Peyer's patch (tissue), 4 donors: ENCODE results near the gene CDKN2D. TPM values are rescaled to one million over a fixed set of nuclear protein-coding genes. Genes with fewer than 3 reads are reported as not detected.
"Not testable (repeated sequence)": the region's sequence is repeated elsewhere in the genome, so short reads cannot be mapped to it uniquely, and the experiment has no call there.

Experiments
- DNase-seq, 3 donors: peaks; one replicate each; pipeline ENCODE4 v3.0.0-alpha.2; 2017 to 2019
- H3K27ac ChIP-seq, 4 donors: fragments of 200-600 bp; sonication (generic); one replicate each; pipeline ENCODE4 v1.5.1; 2016 to 2019
- H3K27me3 ChIP-seq, 2 donors: fragments of 200-600 bp; sonication (generic); one replicate each; pipeline ENCODE4 v1.5.1; 2019
- H3K36me3 ChIP-seq, 3 donors: fragments of 200-600 bp; sonication (generic); one replicate each; pipeline ENCODE4 v1.5.1; 2016 to 2019
- H3K4me1 ChIP-seq, 4 donors: fragments of 200-600 bp; sonication (generic); one replicate each; pipeline ENCODE4 v1.5.1; 2016 to 2019
- H3K4me3 ChIP-seq, 4 donors: fragments of 200-600 bp; sonication (generic); 1 replicate in 3 of 4; 2 replicates in 1 of 4; pipeline ENCODE4 v1.5.1; 2016 to 2019; ENCODE audit warnings: mild to moderate bottlenecking in 1 of 4
- H3K9me3 ChIP-seq, 4 donors: fragments of 200-600 bp; sonication (generic); one replicate each; pipeline ENCODE4 v1.5.1; 2016 to 2019; ENCODE audit warnings: mild to moderate bottlenecking in 1 of 4
- CTCF ChIP-seq, 6 experiments: fragments of 450-650 bp in 4 of 6; fragments of 200-600 bp in 2 of 6; sonication (generic) in 1 of 6; IDR thresholded peaks; one replicate each; pipeline ENCODE4 v1.5.1; 2017 to 2019; ENCODE audit warnings: antibody characterized with exemption in 6 of 6, mild to moderate bottlenecking in 3 of 6, moderate library complexity in 1 of 6
- POLR2A ChIP-seq, 2 donors: fragments of 450-650 bp; IDR thresholded peaks; one replicate each; pipeline ENCODE4 v1.5.1; 2017; ENCODE audit warnings: antibody characterized with exemption in 2 of 2, mild to moderate bottlenecking in 2 of 2, moderate library complexity in 2 of 2
- total RNA-seq, 4 donors: library from RNA; depleted of rRNA; stranded (reverse); fragments of >200 nt; gene quantifications; one replicate each; pipeline ENCODE4 v1.1.0, GENCODE V29; 2016

The CDKN2D gene
- total RNA-seq, 4 donors from 2014 or later, result 3.3 to 7.7 (median 6.4) TPM

- no peak overlapping the region for H3K4me3 ChIP-seq
- TF ChIP-seq POLR2A (IDR thresholded peaks at IDR 0.05), result no peak
- TF ChIP-seq CTCF (IDR thresholded peaks at IDR 0.05), result no peak
- H3K4me1 ChIP-seq, result no peaks in the 10 kb centered on the region
- no peaks in the 10 kb centered on the region for H3K27me3 ChIP-seq
- H3K36me3 ChIP-seq, result no peaks in the 10 kb centered on the region
- no peak for DNase-seq
- H3K9me3 ChIP-seq, result no peaks in the 10 kb centered on the region
- no peak overlapping the region for H3K27ac ChIP-seq
Observed at GRCh38 chr19:10532457-10532856, 36.3 kb downstream of the CDKN2D start.

- H3K27ac ChIP-seq, H3K9me3 ChIP-seq, H3K4me1 ChIP-seq, H3K36me3 ChIP-seq, H3K4me3 ChIP-seq, H3K27me3 ChIP-seq, DNase-seq: not testable (repeated sequence)
Observed at GRCh38 chr19:10526887-10527286, 41.9 kb downstream of the CDKN2D start.

GRCh38 chr19:10525636-10526035 lies 43.1 kb downstream of the CDKN2D start:
- TF ChIP-seq POLR2A (IDR thresholded peaks at IDR 0.05) (no peak), CTCF (IDR thresholded peaks at IDR 0.05) (no peak)
- Histone ChIP-seq H3K4me1 (no peaks in the 10 kb centered on the region), H3K27me3 (no peaks in the 10 kb centered on the region), H3K27ac (no peak overlapping the region), H3K36me3 (no peaks in the 10 kb centered on the region), H3K4me3 (no peak overlapping the region), H3K9me3 (no peaks in the 10 kb centered on the region)
- DNase-seq, result no peak

GRCh38 chr19:10523135-10523636 lies 45.6 kb downstream of the CDKN2D start:
- no peak overlapping the region for H3K4me3 ChIP-seq
- H3K9me3 ChIP-seq, result no peaks in the 10 kb centered on the region
- DNase-seq, result no peak
- no peak overlapping the region for H3K27ac ChIP-seq
- H3K27me3 ChIP-seq, result peaks cover 0 to 5% of the 10 kb centered on the region in 2 donors
- no peaks in the 10 kb centered on the region for H3K36me3 ChIP-seq
- no peak for TF ChIP-seq POLR2A (IDR thresholded peaks at IDR 0.05)
- TF ChIP-seq CTCF (IDR thresholded peaks at IDR 0.05), result no peak
- peaks cover 0 to 8% (median 4%) of the 10 kb centered on the region in 4 donors for H3K4me1 ChIP-seq

GRCh38 chr19:10521461-10522171 lies 47.2 kb downstream of the CDKN2D start:
- TF ChIP-seq POLR2A (IDR thresholded peaks at IDR 0.05) (no peak), CTCF (IDR thresholded peaks at IDR 0.05) (no peak)
- peaks cover 0 to 15% of the 10 kb centered on the region in 2 donors for H3K27me3 ChIP-seq
- H3K4me1 ChIP-seq, result peaks cover 0 to 23% (median 8%) of the 10 kb centered on the region in 4 donors
- H3K36me3 ChIP-seq, result no peaks in the 10 kb centered on the region
- DNase-seq, result no peak
- H3K27ac ChIP-seq, result no peak overlapping the region
- no peak overlapping the region for H3K4me3 ChIP-seq
- no peaks in the 10 kb centered on the region for H3K9me3 ChIP-seq

GRCh38 chr19:10520652-10521318 lies 48.0 kb downstream of the CDKN2D start:
- DNase-seq, result no peak
- no peak overlapping the region for H3K27ac ChIP-seq
- TF ChIP-seq CTCF (IDR thresholded peaks at IDR 0.05), result no peak
- no peak for TF ChIP-seq POLR2A (IDR thresholded peaks at IDR 0.05)

More at GRCh38 chr19:10520652-10521318, 48.0 kb downstream of the CDKN2D start:
- H3K27me3 ChIP-seq, result peaks cover 0 to 15% of the 10 kb centered on the region in 2 donors
- peaks cover 0 to 23% (median 8%) of the 10 kb centered on the region in 4 donors for H3K4me1 ChIP-seq
- no peak overlapping the region for H3K4me3 ChIP-seq
- no peaks in the 10 kb centered on the region for H3K36me3 ChIP-seq
- no peaks in the 10 kb centered on the region for H3K9me3 ChIP-seq
